ENCODE measurements around the gene NKD2. TPM values are rescaled to one million over a fixed set of nuclear protein-coding genes. Genes with fewer than 3 reads are reported as not detected.

Gene NKD2
- total RNA-seq, 1 donor from 2014 or later, result 41.7 TPM

DNA sequence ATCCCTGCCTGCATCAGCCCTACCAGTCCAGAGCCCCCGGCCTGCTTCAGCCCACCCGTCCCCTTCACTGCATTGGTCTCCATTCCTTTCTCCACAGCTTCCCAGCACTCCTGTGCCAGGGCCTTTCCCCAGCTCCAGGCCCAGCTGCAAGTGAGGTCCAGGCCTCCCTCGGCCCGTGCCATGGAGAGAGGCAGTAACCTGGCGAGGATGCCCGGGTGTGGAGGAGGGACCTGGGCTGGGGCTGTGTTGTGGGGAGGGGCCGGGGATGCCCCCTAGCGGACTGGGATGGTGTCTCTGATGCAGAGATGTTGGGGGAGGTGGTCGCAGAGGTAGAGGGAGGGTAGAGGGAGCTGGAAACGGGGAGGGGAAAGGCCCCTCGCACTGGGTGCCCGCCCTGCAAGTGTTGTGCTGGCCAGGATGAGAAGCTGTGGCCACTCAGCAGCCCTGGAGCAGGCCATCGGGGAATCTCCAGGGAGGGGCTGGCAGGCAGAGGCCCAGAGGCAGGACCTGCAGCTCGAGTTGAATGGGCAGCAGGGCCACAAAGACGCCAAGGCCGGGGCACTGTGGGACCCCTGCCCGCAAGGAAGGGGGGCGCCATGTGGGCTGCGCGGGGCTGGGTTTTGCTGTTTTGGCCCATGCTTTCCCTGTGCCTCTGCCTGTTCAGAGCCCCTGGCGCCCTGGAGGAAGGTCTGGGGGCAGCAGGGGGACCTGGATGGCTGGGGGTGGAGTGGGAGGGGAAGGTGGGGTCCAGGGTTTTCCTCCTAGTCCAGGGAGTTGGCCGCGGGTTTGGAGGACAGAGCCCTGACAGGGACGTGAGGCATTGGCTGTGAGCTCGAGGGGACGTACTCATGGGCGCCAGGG, 26.0 kb upstream of the NKD2 start:
- peak; percentile 49 for TF ChIP-seq CTCF (IDR thresholded peaks at IDR 0.05; ENCODE audit: partially characterized antibody, unreplicated experiment)
- Mint-ChIP-seq H3K4me3 (ENCODE audit: unreplicated experiment) (no peak overlapping the region), H3K4me1 (ENCODE audit: low read depth, unreplicated experiment) (peaks cover 11% of the 10 kb centered on the region), H3K27ac (ENCODE audit: unreplicated experiment) (no peak overlapping the region), H3K27me3 (ENCODE audit: unreplicated experiment) (peaks cover 8% of the 10 kb centered on the region), H3K9me3 (ENCODE audit: unreplicated experiment) (peaks cover 13% of the 10 kb centered on the region), H3K36me3 (ENCODE audit: unreplicated experiment) (peaks cover 26% of the 10 kb centered on the region)
- DNase-seq, result peak; percentile 63

GRCh38 chr5:983238-983524, 25.4 kb upstream of the NKD2 start:
- Mint-ChIP-seq H3K9me3 (ENCODE audit: unreplicated experiment) (peaks cover 13% of the 10 kb centered on the region), H3K36me3 (ENCODE audit: unreplicated experiment) (peaks cover 32% of the 10 kb centered on the region), H3K27me3 (ENCODE audit: unreplicated experiment) (peaks cover 8% of the 10 kb centered on the region), H3K4me3 (ENCODE audit: unreplicated experiment) (no peak overlapping the region), H3K4me1 (ENCODE audit: low read depth, unreplicated experiment) (peaks cover 9% of the 10 kb centered on the region), H3K27ac (ENCODE audit: unreplicated experiment) (no peak overlapping the region)
- no peak for TF ChIP-seq CTCF (IDR thresholded peaks at IDR 0.05; ENCODE audit: partially characterized antibody, unreplicated experiment)
- no peak for DNase-seq

GRCh38 chr5:983568-983967, 25.0 kb upstream of the NKD2 start:
- Mint-ChIP-seq H3K4me3 (ENCODE audit: unreplicated experiment) (no peak overlapping the region), H3K9me3 (ENCODE audit: unreplicated experiment) (peaks cover 13% of the 10 kb centered on the region), H3K27me3 (ENCODE audit: unreplicated experiment) (peaks cover 6% of the 10 kb centered on the region), H3K4me1 (ENCODE audit: low read depth, unreplicated experiment) (peaks cover 7% of the 10 kb centered on the region), H3K27ac (ENCODE audit: unreplicated experiment) (no peak overlapping the region), H3K36me3 (ENCODE audit: unreplicated experiment) (peaks cover 32% of the 10 kb centered on the region)
- TF ChIP-seq CTCF (IDR thresholded peaks at IDR 0.05; ENCODE audit: partially characterized antibody, unreplicated experiment), result no peak
- no peak for DNase-seq

- Mint-ChIP-seq H3K4me3 (ENCODE audit: unreplicated experiment) (no peak overlapping the region), H3K36me3 (ENCODE audit: unreplicated experiment) (peaks cover 32% of the 10 kb centered on the region), H3K27me3 (ENCODE audit: unreplicated experiment) (peaks cover 5% of the 10 kb centered on the region), H3K9me3 (ENCODE audit: unreplicated experiment) (peaks cover 13% of the 10 kb centered on the region), H3K4me1 (ENCODE audit: low read depth, unreplicated experiment) (peaks cover 5% of the 10 kb centered on the region), H3K27ac (ENCODE audit: unreplicated experiment) (no peak overlapping the region)
- TF ChIP-seq CTCF (IDR thresholded peaks at IDR 0.05; ENCODE audit: partially characterized antibody, unreplicated experiment), result no peak
- no peak for DNase-seq
Observed at GRCh38 chr5:984774-985173, 23.8 kb upstream of the NKD2 start.

DNA sequence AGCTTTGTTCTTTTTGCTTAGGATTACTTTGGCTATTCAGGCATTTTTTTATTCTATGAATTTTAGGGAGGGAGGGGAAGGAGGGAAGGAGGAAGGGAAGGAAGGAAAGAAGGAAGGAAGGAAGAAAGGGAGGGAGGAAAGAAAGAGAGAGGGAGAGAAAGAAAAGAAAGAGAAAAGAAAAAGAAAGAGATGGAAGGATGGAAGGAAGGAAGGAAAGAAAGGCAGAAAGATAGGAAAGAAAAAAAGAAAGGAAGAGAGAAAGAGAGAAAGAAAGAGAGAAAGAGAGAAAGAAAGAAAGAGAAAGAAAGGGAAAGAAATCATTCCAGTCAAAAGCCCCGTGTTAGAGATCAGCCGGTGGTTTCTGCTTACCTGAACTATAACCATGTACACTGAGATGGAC, 20.8 kb upstream of the NKD2 start:
- peaks cover 10% of the 10 kb centered on the region for H3K4me1 Mint-ChIP-seq (ENCODE audit: low read depth, unreplicated experiment)
- TF ChIP-seq CTCF (IDR thresholded peaks at IDR 0.05; ENCODE audit: partially characterized antibody, unreplicated experiment), result no peak
- DNase-seq, result no peak
- H3K27me3 Mint-ChIP-seq (ENCODE audit: unreplicated experiment), result peaks cover 9% of the 10 kb centered on the region
- peaks cover 15% of the 10 kb centered on the region for H3K9me3 Mint-ChIP-seq (ENCODE audit: unreplicated experiment)
- H3K4me3 Mint-ChIP-seq (ENCODE audit: unreplicated experiment), result no peak overlapping the region
- no peak overlapping the region for H3K27ac Mint-ChIP-seq (ENCODE audit: unreplicated experiment)
- peaks cover 32% of the 10 kb centered on the region for H3K36me3 Mint-ChIP-seq (ENCODE audit: unreplicated experiment)
